ENCODE data around the gene ZNF557.

ZNF557 gene

GRCh38 chr19:7125221-7125620, 55.7 kb downstream of the ZNF557 start:
- DNase-seq (ENCODE audit: low spot score), result no peak

GRCh38 chr19:7126132-7126531, 56.6 kb downstream of the ZNF557 start:
- no peak for DNase-seq (ENCODE audit: low spot score)

GRCh38 chr19:7130043-7130442, 60.5 kb downstream of the ZNF557 start:
- DNase-seq (ENCODE audit: low spot score), result no peak

- no peak for DNase-seq (ENCODE audit: low spot score)
These were observed 62.6 kb downstream of the ZNF557 start for GRCh38 chr19:7132054-7132453.

- DNase-seq (ENCODE audit: low spot score), result no peak
These were observed 67.6 kb downstream of the ZNF557 start for GRCh38 chr19:7137120-7137519.
